ENCODE results near the gene RASSF10. TPM values are rescaled to one million over a fixed set of nuclear protein-coding genes. Genes with fewer than 3 reads are reported as not detected.

RASSF10 gene
- total RNA-seq, 1 experiment from 2014 or later, result not detected

- no peaks in the 10 kb centered on the region for H3K9me2 ChIP-seq (replicated peaks; ENCODE audit: insufficient read depth, low read length)
Observed at GRCh38 chr11:13019313-13019712, 10.2 kb downstream of the RASSF10 start.

DNA sequence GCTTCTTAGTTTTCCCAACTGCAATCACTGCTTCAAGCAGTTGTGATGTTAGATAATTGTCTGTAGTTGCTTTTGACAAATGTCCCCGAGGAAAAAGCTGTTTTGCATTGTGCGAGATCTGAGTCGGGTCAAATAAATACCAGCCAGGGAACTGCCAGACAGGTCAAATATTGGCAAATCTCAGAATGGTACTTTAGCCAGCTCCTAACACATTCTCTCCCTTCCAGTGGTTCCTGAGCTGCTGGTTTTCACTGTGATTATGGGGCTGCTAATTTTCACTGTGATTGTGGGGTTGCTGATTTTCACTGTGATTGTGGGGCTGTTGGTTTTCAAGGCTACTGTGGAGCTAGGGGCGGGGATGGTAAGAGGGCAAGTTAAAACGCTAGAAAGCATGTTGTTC lies 14.3 kb downstream of the RASSF10 start:
- no peaks in the 10 kb centered on the region for H3K27me3 ChIP-seq (ENCODE audit: low read length)
- H3K27ac ChIP-seq (ENCODE audit: low read length), result no peak overlapping the region
- H3K9me3 ChIP-seq (ENCODE audit: low read length), result no peaks in the 10 kb centered on the region

More at GRCh38 chr11:13019313-13019712, 10.2 kb downstream of the RASSF10 start:
- H3K4me3 ChIP-seq (ENCODE audit: low read length), result no peak overlapping the region
- no peaks in the 10 kb centered on the region for H4K20me1 ChIP-seq (ENCODE audit: insufficient read depth, low read depth, low read length)
- H3K9ac ChIP-seq (ENCODE audit: low read length), result no peak overlapping the region
- H3K4me2 ChIP-seq (ENCODE audit: low read depth, low read length, poor library complexity, severe bottlenecking), result no peak overlapping the region
- no peak for DNase-seq
- H3K36me3 ChIP-seq (ENCODE audit: insufficient read depth, low read length), result no peaks in the 10 kb centered on the region
- no peaks in the 10 kb centered on the region for H3K79me2 ChIP-seq (ENCODE audit: low read length)
- H3K4me1 ChIP-seq (ENCODE audit: low read length), result no peaks in the 10 kb centered on the region
- H3K27ac ChIP-seq (ENCODE audit: low read length), result no peak overlapping the region
- H3K27me3 ChIP-seq (ENCODE audit: low read length), result no peaks in the 10 kb centered on the region
- H3K9me3 ChIP-seq (ENCODE audit: low read length), result no peaks in the 10 kb centered on the region
- H2AFZ ChIP-seq (ENCODE audit: low read length), result no peak overlapping the region

GRCh38 chr11:13026722-13027121 lies 17.6 kb downstream of the RASSF10 start:
- Histone ChIP-seq H3K4me2 (ENCODE audit: low read depth, low read length, poor library complexity, severe bottlenecking) (no peak overlapping the region), H3K27ac (ENCODE audit: low read length) (no peak overlapping the region)

More for the DNA sequence above, 14.3 kb downstream of the RASSF10 start:
- H4K20me1 ChIP-seq (ENCODE audit: insufficient read depth, low read depth, low read length), result no peaks in the 10 kb centered on the region
- no peaks in the 10 kb centered on the region for H3K9me2 ChIP-seq (replicated peaks; ENCODE audit: insufficient read depth, low read length)
- H3K79me2 ChIP-seq (ENCODE audit: low read length), result no peaks in the 10 kb centered on the region
- DNase-seq, result no peak
- H3K4me3 ChIP-seq (ENCODE audit: low read length), result no peak overlapping the region
- no peaks in the 10 kb centered on the region for H3K36me3 ChIP-seq (ENCODE audit: insufficient read depth, low read length)
- no peak overlapping the region for H3K4me2 ChIP-seq (ENCODE audit: low read depth, low read length, poor library complexity, severe bottlenecking)
- no peaks in the 10 kb centered on the region for H3K4me1 ChIP-seq (ENCODE audit: low read length)
- no peak overlapping the region for H3K9ac ChIP-seq (ENCODE audit: low read length)
- H2AFZ ChIP-seq (ENCODE audit: low read length), result no peak overlapping the region

GRCh38 chr11:13028322-13028721 lies 19.2 kb downstream of the RASSF10 start:
- H3K79me2 ChIP-seq (ENCODE audit: low read length), result no peaks in the 10 kb centered on the region
- H3K36me3 ChIP-seq (ENCODE audit: insufficient read depth, low read length), result no peaks in the 10 kb centered on the region
- no peaks in the 10 kb centered on the region for H3K27me3 ChIP-seq (ENCODE audit: low read length)
- no peak overlapping the region for H3K9ac ChIP-seq (ENCODE audit: low read length)
- no peaks in the 10 kb centered on the region for H4K20me1 ChIP-seq (ENCODE audit: insufficient read depth, low read depth, low read length)
- H3K9me3 ChIP-seq (ENCODE audit: low read length), result no peaks in the 10 kb centered on the region
- no peak overlapping the region for H3K4me2 ChIP-seq (ENCODE audit: low read depth, low read length, poor library complexity, severe bottlenecking)
- no peak overlapping the region for H3K4me3 ChIP-seq (ENCODE audit: low read length)
- no peaks in the 10 kb centered on the region for H3K4me1 ChIP-seq (ENCODE audit: low read length)
- H3K9me2 ChIP-seq (replicated peaks; ENCODE audit: insufficient read depth, low read length), result no peaks in the 10 kb centered on the region
- no peak for DNase-seq
- H2AFZ ChIP-seq (ENCODE audit: low read length), result no peak overlapping the region
- no peak overlapping the region for H3K27ac ChIP-seq (ENCODE audit: low read length)

More at GRCh38 chr11:13026722-13027121, 17.6 kb downstream of the RASSF10 start:
- DNase-seq, result no peak
- Histone ChIP-seq H3K9me2 (replicated peaks; ENCODE audit: insufficient read depth, low read length) (no peaks in the 10 kb centered on the region), H3K27me3 (ENCODE audit: low read length) (no peaks in the 10 kb centered on the region), H4K20me1 (ENCODE audit: insufficient read depth, low read depth, low read length) (no peaks in the 10 kb centered on the region), H3K79me2 (ENCODE audit: low read length) (no peaks in the 10 kb centered on the region), H3K4me3 (ENCODE audit: low read length) (no peak overlapping the region), H3K36me3 (ENCODE audit: insufficient read depth, low read length) (no peaks in the 10 kb centered on the region), H3K9ac (ENCODE audit: low read length) (no peak overlapping the region), H3K4me1 (ENCODE audit: low read length) (no peaks in the 10 kb centered on the region), H2AFZ (ENCODE audit: low read length) (no peak overlapping the region), H3K9me3 (ENCODE audit: low read length) (no peaks in the 10 kb centered on the region)

- Histone ChIP-seq H3K4me2 (ENCODE audit: low read depth, low read length, poor library complexity, severe bottlenecking) (no peak overlapping the region), H3K27me3 (ENCODE audit: low read length) (no peaks in the 10 kb centered on the region), H2AFZ (ENCODE audit: low read length) (no peak overlapping the region), H4K20me1 (ENCODE audit: insufficient read depth, low read depth, low read length) (no peaks in the 10 kb centered on the region), H3K9ac (ENCODE audit: low read length) (no peak overlapping the region), H3K9me3 (ENCODE audit: low read length) (no peaks in the 10 kb centered on the region), H3K27ac (ENCODE audit: low read length) (no peak overlapping the region), H3K4me3 (ENCODE audit: low read length) (no peak overlapping the region), H3K4me1 (ENCODE audit: low read length) (no peaks in the 10 kb centered on the region), H3K9me2 (replicated peaks; ENCODE audit: insufficient read depth, low read length) (no peaks in the 10 kb centered on the region), H3K79me2 (ENCODE audit: low read length) (no peaks in the 10 kb centered on the region), H3K36me3 (ENCODE audit: insufficient read depth, low read length) (no peaks in the 10 kb centered on the region)
- DNase-seq, result no peak
Observed at GRCh38 chr11:13029872-13030271, 20.8 kb downstream of the RASSF10 start.

DNA sequence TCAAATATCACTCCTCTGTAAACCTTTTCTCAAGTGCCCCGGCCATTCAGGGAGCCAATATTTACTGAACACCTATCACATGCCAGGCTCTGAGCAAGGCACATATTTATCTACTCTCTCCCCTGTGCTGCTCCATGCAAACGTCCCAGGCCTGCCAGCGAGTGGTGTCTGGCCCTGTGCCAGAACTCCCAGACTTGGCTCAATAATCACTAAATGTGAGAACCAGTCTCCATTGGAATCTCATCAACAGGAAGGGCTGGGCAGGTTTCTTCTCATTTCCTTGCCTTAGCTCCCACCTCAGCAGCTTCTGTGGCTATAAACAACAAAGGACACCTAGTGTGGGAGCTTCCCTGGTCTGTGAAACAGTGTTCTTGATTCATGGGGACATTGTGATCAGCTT lies 21.7 kb downstream of the RASSF10 start:
- Histone ChIP-seq H3K9ac (ENCODE audit: low read length) (no peak overlapping the region), H3K4me3 (ENCODE audit: low read length) (no peak overlapping the region), H3K9me2 (replicated peaks; ENCODE audit: insufficient read depth, low read length) (no peaks in the 10 kb centered on the region), H3K4me1 (ENCODE audit: low read length) (no peaks in the 10 kb centered on the region), H3K27ac (ENCODE audit: low read length) (no peak overlapping the region), H3K27me3 (ENCODE audit: low read length) (no peaks in the 10 kb centered on the region), H2AFZ (ENCODE audit: low read length) (no peak overlapping the region), H3K9me3 (ENCODE audit: low read length) (no peaks in the 10 kb centered on the region), H4K20me1 (ENCODE audit: insufficient read depth, low read depth, low read length) (no peaks in the 10 kb centered on the region), H3K79me2 (ENCODE audit: low read length) (no peaks in the 10 kb centered on the region), H3K4me2 (ENCODE audit: low read depth, low read length, poor library complexity, severe bottlenecking) (no peak overlapping the region), H3K36me3 (ENCODE audit: insufficient read depth, low read length) (no peaks in the 10 kb centered on the region)
- no peak for DNase-seq

DNA sequence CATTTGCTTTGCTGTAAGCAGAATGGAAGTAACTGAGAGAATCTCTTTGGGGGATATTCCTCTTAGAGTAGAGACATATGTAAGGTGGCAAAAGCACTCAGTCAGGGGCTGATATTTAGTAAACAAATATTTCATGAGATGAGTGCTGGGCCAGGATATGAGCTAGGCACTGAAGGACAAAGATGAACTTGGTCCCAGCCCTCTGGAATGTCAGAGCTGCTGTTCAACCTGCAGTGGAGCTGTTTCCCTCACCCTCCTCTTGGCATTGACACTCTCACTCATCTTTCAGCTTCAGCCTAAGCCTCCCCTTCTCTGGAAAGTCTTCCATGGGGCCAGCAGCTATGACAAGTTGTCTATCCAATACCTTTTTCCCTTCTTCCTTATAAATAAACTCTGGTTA lies 22.2 kb downstream of the RASSF10 start:
- no peaks in the 10 kb centered on the region for H3K27me3 ChIP-seq (ENCODE audit: low read length)
- H2AFZ ChIP-seq (ENCODE audit: low read length), result no peak overlapping the region
- no peaks in the 10 kb centered on the region for H3K36me3 ChIP-seq (ENCODE audit: insufficient read depth, low read length)
- no peaks in the 10 kb centered on the region for H4K20me1 ChIP-seq (ENCODE audit: insufficient read depth, low read depth, low read length)
- H3K4me2 ChIP-seq (ENCODE audit: low read depth, low read length, poor library complexity, severe bottlenecking), result no peak overlapping the region
- H3K4me3 ChIP-seq (ENCODE audit: low read length), result no peak overlapping the region
- no peak overlapping the region for H3K9ac ChIP-seq (ENCODE audit: low read length)
- H3K9me2 ChIP-seq (replicated peaks; ENCODE audit: insufficient read depth, low read length), result no peaks in the 10 kb centered on the region
- no peaks in the 10 kb centered on the region for H3K9me3 ChIP-seq (ENCODE audit: low read length)
- H3K4me1 ChIP-seq (ENCODE audit: low read length), result no peaks in the 10 kb centered on the region
- H3K27ac ChIP-seq (ENCODE audit: low read length), result no peak overlapping the region
- no peaks in the 10 kb centered on the region for H3K79me2 ChIP-seq (ENCODE audit: low read length)
- DNase-seq, result no peak

DNA sequence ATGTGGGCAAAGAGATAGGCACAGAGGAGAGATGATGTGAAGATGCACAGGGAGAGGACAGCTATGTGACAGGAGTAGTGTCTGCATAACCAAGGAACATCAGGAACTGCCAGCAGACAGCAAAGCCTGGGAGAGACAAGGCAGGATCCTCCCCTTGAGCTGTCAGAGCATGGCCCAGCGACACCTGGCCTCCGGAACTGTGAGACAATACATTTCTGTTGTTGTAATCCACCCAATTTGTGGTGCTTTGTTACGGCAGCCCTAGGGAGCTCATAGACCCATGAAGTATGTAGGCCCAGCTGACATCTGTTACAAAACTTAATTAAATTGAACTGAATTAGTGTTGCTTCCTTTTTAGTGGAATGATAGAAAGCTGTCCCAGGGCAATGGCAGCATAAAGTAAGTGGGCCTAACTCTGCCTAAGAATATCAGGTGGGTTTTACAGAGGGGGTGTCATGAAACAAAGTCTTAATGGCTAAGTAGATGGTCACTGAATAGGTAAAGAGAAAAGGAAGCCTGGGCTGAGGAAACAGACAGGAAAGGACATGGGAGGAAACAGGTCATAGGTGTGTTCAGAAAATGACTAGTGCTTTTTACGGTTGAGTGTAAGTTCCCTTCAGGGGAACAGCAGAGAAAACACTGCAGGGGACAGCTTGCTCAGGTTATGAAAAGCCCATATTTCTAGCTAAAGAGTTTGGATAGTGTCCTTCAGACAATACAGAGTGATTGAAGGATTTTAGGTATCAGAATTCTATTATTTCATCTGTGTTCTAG lies 24.8 kb downstream of the RASSF10 start:
- Histone ChIP-seq H3K27ac (ENCODE audit: low read length) (no peak overlapping the region), H3K9me2 (replicated peaks; ENCODE audit: insufficient read depth, low read length) (no peaks in the 10 kb centered on the region), H3K4me2 (ENCODE audit: low read depth, low read length, poor library complexity, severe bottlenecking) (no peak overlapping the region), H3K36me3 (ENCODE audit: insufficient read depth, low read length) (no peaks in the 10 kb centered on the region), H3K9ac (ENCODE audit: low read length) (no peak overlapping the region), H3K9me3 (ENCODE audit: low read length) (no peaks in the 10 kb centered on the region), H3K27me3 (ENCODE audit: low read length) (no peaks in the 10 kb centered on the region), H3K4me3 (ENCODE audit: low read length) (no peak overlapping the region), H3K79me2 (ENCODE audit: low read length) (no peaks in the 10 kb centered on the region), H3K4me1 (ENCODE audit: low read length) (no peaks in the 10 kb centered on the region), H4K20me1 (ENCODE audit: insufficient read depth, low read depth, low read length) (no peaks in the 10 kb centered on the region), H2AFZ (ENCODE audit: low read length) (no peak overlapping the region)
- no peak for DNase-seq
